GM19455 (cell line): ENCODE data around the gene SNX12.
"Not testable (repeated sequence)": the region's sequence is repeated elsewhere in the genome, so short reads cannot be mapped to it uniquely, and the experiment has no call there.

Source experiments
- ATAC-seq: cut with Tn5 transposase; IDR thresholded peaks from one replicate; pipeline ENCODE4 v1.9.1; 2021; ENCODE audit not compliant: unreplicated experiment

Gene SNX12

GRCh38 chrX:71095033-71095432, 26.9 kb upstream of the SNX12 start:
- peak; percentile 12 for ATAC-seq

- no peak for ATAC-seq
Observed at GRCh38 chrX:71091263-71091662, 23.1 kb upstream of the SNX12 start.

- ATAC-seq, result no peak
Observed at GRCh38 chrX:71085900-71086299, 17.8 kb upstream of the SNX12 start.

- ATAC-seq, result no peak
Observed at GRCh38 chrX:71082822-71083221, 14.7 kb upstream of the SNX12 start.

GRCh38 chrX:71082124-71082647, 14.1 kb upstream of the SNX12 start:
- no peak for ATAC-seq

GRCh38 chrX:71081330-71082123, 13.4 kb upstream of the SNX12 start:
- ATAC-seq, result no peak

GRCh38 chrX:71070531-71070930, 2.4 kb upstream of the SNX12 start:
- ATAC-seq, result no peak

GRCh38 chrX:71067712-71068043, 456 bp downstream of the SNX12 start:
- no peak for ATAC-seq

- no peak for ATAC-seq
Observed at GRCh38 chrX:71067089-71067488, 1.0 kb downstream of the SNX12 start.

- ATAC-seq, result no peak
Observed at GRCh38 chrX:71060127-71060526, 8.0 kb downstream of the SNX12 start.

GRCh38 chrX:71057848-71058530, 10.1 kb downstream of the SNX12 start:
- no peak for ATAC-seq

GRCh38 chrX:71056867-71057266, 11.3 kb downstream of the SNX12 start:
- no peak for ATAC-seq

GRCh38 chrX:71053217-71053621, 14.9 kb downstream of the SNX12 start:
- no peak for ATAC-seq

- ATAC-seq, result no peak
Observed at GRCh38 chrX:71052721-71053120, 15.4 kb downstream of the SNX12 start.

GRCh38 chrX:71047891-71048290, 20.2 kb downstream of the SNX12 start:
- not testable (repeated sequence) for ATAC-seq

- ATAC-seq, result no peak
Observed at GRCh38 chrX:71017396-71017939, 50.7 kb downstream of the SNX12 start.
